GM21737 (cell line): Measurements from ENCODE around the gene CENPU.

Experiments
- ATAC-seq: cut with Tn5 transposase; IDR thresholded peaks from one replicate; pipeline ENCODE4 v1.9.1; 2021; ENCODE audit warnings: mild to moderate bottlenecking, moderate library complexity; ENCODE audit not compliant: unreplicated experiment

CENPU gene

DNA sequence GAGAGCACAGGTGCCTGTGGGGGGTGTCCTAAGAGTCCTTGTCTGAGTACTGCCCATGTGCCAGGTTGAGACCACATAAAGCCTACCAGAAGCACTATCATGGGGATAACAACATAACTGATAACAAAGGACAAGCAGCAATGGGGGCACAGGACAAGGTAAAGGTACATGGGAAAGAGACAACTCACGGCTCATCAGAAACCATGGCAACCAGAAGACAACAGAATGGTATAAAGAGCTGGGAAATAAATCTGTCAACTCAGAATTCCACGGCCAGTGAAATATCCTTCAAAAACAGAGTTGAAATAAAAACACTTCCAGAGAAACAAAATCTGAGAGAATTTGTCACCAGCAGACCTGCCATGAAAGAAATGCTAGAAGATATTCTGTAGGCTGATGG is 20.0 kb downstream of the CENPU start:
- ATAC-seq: no peak

DNA sequence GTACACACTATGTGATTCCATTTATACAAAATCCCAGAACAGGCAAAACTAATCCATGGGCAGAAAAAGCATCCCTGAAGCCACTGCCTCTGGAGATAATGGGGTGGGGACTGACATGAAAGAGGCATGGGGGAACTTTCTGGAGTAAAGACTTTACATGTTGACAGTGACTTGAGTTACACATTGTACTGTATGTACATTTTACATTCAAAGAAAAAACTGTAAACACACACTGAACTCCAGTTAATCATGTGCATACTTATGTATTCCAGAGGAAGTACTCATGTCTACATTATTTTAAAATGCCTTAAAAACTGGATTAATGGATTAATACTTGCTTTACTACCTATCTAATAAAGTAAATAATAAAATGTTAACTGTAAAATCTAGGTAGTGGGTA is 21.6 kb downstream of the CENPU start:
- no peak for ATAC-seq

DNA sequence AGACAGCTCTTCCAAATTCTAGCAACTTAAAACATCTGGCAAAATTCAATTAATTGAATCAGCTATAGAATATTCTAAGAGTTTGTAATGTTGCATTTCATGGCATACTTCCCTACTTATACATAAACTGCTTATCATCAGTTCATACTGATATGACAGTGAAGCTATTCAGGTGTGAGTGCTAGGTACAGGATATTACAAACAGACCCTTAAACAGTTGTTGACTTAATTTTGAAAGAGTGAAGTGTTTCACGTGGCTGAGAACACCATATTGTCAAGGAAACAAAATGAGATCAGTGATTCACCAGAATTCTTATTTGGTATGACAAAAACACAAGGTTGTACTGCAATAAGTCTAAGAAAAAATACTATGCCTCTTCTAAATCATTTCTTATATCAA is 27.4 kb downstream of the CENPU start:
- ATAC-seq: no peak

DNA sequence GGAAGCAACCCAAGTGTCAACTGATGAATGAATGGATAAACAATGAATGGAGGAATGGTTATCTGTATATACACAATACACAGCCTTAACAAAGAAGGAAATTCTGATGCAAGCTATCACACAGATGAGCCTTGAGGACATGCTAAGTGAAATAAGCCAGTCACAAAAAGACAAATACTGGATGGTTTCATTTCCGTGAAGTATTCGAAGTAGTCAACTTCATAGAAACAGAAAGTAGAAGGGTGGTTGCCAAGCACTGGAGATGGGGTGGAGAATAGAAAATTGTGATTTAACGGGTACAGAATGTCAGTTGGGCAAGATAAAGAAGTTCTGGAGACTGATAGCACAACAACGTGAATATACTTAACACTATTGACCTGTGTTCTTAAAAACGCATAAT is 28.2 kb downstream of the CENPU start:
- ATAC-seq: no peak

DNA sequence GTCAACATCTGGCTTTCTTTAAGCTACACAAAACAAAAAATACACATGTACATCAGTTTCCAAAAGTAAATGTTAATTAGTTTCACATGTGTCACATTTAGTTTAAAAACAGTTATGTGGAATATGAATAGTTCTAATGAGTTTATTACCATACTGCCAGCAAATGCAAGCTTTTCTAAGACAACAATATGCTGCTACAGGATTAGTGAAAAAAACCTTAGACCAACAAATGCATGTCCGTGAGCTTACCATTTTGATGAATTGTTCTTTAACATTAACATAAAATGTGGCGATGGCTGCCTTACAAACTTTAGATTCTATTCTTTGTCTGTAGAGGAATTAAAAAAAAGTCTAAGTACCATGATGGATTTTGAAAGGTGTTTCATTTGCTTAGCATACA is 31.8 kb downstream of the CENPU start:
- ATAC-seq: no peak

DNA sequence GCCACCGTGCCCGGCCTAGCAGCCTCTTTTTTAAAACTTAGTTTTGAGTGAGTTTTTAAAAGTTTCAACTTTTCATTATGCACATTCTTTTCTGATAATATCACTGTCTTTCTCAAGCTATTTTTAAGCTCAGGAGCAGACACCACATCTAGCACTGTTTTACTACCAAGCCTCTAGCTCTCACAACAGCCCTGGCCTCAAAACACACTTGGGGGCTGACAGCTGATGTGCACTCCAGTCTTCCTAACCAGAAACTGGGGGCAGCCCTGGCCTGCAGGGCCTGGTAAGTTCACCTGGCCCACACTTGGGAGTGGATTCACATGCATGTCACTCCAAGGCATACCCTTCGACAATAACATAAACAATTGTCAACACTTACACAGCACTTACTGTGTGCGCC is 34.0 kb downstream of the CENPU start:
- ATAC-seq: no peak

DNA sequence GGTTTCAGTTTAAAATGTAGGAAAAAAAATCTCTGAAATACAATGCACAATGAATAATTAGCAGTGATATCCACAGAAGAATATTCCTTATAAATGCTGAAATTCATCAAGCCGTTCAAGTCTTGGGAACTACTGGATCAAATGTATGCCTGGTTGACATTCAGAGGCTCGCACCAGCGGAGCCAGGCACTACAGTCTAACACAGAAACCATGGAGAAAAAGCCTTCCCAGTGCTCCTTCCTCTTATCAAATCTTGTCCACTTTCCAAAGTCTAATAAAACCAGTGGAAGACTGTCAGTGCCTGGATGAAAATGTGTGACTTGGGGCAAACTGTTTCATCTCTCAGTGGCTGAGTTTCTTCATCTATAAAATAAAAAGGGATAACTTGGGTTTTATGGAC is 35.9 kb downstream of the CENPU start:
- ATAC-seq: no peak

DNA sequence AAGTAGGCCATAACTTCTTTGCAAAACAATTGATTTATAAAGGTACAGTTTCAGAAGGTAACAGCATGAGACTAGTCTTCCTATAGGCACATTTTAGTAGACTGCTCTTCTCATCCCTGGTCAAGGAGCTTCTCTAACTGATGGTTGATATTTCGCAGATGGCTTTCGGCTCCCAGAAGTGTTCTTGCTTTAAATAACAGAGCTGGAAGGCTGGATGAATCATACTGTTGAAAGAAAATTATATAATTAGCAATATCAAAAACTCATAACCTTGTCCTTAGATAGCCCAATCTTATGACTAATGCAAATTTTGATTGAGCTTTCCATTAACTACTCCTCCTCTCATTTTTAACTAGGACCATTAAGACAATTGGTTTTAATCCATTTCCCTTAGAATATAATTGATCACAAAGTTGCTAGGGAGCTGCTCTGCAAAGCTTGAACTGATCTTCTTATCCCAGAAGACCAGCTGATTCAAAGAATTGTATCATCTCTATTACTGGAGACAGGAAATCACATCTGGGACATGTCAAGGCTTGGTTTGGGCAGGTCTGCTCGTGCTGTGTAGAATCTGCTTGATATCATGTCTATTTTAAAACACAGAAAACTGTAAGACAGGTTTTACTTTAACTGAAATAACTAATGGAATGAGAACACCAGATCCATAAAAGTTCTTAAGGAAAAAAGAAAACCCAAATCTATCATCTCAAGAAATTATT is 38.6 kb downstream of the CENPU start:
- ATAC-seq: no peak

DNA sequence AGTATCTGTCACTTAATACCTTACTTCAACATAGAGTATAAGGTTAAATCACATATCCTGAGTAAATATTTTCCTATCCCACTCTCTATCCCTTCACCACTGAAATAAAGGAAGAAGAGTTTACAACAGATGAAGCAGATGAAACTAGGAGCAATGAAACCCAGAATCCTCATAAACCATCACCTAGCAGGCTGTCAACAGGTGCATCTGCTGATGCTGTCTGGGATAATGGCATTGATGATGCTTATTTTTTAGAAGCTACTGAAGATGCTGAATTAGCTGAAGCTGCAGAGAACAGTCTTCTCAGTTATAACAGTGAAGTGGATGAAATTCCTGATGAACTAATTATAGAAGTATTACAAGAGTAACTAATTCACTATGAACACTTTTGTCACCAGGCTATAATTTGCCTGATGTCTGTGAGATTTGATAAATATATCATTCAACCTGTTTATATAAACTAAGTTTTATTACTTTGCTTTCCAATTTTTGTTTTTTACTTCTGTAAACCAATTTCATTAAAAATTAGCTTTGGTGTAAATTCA is 39.4 kb downstream of the CENPU start:
- no peak for ATAC-seq

DNA sequence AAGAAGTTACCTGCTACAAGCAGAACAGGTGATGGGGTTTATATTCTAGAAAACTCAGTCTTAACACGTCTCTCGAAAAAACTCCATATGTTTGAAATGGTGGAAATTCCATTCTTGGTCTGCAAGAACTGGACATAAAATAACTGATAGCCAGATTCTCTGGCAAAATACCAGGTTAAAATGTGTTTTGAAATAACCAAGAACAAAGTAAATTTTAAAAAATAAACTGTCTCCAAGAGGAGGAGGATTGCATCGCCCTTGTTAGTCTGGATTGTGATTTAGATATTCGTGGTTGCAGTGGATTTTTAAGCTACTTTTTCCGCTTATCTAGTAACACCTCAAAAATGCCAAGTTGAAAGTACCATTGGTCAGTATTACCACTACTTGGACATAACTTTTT is 40.8 kb downstream of the CENPU start:
- ATAC-seq: no peak

DNA sequence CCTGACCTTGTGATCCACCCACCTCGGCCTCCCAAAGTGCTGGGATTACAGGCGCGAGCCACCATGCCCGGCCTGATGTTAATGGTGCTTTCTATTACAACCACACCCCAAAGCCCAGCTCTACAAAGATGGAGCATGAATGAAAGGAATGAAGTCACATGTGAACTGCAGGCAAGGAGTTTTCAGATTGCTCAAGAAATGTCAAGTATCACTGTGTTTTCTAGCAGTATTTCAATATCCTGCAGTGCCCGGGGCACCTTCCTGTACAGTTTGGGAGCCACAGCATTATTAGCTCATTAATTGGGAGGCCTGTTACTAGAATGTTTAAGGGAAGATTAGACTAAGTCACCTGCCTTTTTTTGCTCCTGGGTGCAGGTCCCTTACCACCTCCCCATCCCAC is 44.2 kb downstream of the CENPU start:
- no peak for ATAC-seq

DNA sequence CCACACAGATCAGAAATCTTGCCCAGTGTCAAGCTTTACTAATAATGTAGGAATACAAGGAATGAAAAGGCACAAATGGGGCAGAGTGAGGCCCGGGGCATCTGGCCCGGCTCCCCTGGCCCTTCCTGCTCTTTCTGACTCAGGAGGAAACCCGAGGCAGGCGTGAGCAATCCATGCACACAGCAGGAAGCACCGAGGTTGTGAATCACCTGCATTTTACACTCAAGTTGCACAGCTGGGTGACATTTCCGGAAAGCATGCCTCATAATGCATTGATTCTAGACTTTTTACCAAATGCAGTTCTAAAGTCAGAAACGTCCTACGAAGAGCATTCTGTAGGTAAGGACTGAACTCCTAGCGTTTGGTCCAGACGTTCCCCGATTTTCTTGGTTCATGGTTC is 45.4 kb downstream of the CENPU start:
- no peak for ATAC-seq

DNA sequence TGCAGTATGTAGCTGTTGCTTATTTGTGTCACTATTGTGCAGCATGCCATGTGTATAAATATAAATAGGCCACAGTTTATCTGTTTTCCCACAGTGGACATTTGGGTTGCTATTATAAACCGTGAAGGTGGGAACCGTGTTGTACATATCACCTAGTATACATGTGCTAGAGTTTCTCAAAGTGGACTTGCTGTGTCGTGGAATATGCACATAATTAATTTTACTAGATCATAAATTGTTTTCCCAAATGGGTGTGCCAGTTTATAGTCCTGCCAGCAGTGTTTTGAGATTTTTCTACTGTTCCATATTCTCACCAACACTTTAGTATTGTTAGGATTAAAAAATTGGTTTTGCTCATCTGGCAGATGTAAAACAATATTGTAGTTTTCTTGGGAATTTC is 45.9 kb downstream of the CENPU start:
- ATAC-seq: no peak

DNA sequence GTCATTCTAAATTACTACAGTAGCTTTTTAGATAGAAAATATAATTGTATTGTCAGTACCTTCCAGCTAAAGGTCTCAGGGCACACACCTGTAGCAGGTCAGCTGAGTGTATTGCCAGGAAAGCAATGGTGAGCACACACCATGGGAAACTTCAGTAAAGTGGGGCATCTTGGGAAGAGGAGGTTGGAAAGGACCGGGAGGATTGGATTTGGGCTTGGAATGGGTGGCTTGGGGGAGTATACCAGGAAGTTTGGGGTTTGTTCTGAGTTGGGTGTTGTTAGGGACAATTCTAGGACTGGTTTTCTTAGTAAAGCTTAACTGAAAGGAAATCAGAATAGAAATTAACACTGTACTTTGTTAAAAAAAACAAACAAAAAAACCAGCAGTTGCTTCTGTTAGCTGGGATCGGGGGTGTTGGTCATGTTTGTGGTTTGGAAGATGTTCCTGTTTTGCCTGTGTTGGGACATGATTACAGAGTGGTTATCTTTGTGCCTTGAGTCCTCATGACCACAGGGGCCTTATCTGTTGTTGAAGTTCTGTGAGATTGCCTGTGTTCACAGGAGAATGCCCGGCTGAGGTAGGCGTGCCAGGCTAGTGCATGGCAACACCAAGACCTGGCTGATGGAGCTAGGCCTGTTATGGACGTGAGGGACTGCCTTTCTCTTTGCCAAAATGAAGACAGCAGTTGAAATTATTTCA is 49.3 kb downstream of the CENPU start:
- no peak for ATAC-seq

DNA sequence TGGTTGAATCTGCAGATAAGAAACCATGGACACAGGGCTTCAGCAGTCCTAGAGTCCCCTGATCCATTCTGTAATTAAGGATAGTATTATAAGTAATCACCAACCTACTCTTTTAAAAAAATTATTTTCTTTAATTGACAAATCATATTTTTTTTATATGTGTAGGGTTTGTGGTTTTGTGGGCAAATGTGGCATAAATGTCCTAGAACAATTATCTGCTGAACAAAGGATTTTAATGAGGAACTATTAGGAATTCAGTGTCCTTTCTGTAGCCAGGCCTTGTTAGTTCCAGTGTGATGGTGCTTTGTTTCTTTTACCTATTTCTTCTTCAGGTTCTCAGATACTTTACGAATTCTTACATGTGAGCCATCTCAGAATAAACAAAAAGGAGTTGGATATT is 52.0 kb downstream of the CENPU start:
- no peak for ATAC-seq

DNA sequence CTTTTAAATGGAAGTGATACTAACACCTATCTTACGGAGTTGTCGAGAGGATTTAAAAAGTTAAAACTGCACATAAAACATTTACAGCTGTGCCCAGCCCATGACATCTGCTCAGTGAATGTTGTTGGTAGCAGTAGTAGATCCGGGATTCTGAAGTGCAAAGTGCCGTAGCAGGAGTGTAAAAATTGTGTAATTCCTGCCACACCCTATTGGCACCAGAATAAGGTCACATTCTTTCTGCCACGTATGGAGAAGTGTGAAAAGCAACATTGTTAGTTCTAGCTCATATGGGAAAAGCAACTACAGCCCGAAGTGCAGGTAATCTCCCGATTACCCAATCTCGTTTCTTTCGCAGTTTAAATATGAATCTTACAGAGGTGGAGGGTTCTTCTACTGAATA is 53.2 kb downstream of the CENPU start:
- no peak for ATAC-seq

DNA sequence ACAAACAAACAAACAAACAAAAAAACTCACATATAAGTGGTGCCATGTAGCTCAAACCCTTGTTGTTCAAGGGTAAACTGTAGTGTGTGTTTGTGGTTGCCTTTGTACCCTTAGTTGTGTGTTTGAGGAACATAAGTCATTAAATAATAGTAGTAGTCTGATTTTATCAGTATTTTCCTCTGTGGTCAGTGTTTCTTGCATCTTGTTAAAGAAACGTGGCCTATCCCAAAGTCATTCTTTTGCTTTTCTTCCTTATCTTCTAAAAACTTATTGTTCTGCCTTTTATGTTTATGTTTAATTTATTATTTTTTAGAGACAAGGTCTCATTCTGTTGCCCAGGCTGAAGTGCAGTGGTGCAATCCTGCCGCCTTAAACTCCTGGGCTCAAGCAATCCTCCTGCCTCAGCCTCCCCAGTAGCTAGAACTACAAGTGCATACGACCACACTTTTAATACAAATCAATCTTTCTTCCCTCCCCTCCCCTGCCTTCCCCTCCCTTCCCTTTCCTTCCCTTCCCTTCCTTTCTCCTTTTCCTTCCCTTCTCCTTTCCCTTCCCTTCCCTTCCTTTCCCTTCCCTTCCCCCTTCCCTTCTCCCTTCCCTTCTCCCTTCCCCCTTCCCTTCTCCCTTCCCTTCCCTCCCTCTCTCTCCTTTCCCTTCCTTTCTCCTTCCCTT is 57.9 kb downstream of the CENPU start:
- ATAC-seq: no peak

DNA sequence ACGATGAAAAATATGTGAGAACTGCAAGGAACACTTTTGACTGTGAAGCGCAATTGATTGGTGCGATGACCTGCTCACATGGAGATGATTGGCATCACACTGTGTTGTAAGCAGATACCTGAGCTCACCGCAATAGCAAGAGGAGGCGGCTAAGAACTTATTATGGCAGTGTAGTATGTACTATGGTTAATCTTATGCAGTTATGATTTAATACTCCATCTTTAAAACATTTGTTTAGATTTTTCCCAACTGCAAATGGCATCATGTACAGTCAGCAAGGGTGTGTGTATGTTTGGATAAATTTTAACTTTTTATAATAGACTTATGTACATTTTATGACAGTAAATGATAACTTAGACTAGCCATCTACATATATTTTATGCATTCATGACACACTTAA is 58.9 kb downstream of the CENPU start:
- ATAC-seq: no peak

DNA sequence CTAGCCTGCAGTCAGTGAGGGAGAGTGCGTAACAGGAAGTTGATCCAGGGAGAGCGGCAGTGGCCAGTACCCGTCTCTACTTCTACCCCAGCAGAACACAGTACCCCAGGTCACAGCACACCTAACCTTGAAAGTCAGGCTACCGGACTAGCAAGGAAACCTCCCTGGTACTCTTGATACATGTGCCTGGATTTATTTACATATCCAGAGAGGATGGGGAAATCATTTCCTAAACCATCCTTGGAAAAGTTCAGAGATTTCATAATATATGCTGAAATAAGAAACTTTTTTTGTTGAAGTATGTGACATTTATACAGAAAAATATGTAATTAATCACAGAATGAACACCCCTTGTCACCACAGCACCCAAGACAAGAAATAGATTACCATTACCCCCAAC is 59.9 kb downstream of the CENPU start:
- ATAC-seq: no peak

DNA sequence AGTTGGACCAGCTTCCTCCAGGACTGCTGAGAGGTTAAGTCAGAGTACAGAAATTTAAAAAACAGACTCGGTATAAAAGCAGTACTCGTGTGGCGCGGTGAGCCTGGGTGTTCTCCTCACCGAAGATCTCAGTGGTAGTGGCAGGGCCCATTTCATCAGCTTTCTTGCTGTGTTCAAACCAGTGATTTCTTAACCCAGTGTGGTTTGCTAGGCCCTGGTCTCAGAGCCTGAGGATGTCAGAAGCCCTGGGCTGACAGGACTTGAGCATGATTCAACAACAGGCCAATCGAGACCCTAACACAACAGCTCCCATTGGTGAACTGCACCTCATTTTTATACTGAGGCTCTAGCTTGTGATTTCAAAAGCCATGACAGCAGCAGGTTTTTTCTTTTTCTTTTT is 61.2 kb downstream of the CENPU start:
- ATAC-seq: no peak

DNA sequence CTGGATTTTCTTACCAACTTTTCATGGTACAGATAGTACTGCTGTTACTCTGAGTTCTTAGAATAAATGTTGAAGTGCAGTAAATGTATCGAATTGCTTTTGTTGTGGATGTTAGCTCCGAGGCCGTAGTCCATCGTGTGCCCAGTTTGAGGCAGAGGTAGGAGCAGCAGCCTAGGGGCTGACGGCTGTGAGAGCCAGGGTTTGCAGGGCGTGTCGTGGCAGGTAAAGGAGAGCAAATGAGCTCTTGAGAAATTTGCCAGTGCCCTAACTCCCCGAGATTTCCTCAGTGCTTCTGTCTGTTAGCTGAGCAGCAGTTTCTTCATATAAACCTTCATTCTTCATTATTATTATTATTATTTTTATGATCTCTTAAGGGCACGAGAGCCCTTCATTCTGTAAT is 62.8 kb downstream of the CENPU start:
- no peak for ATAC-seq

DNA sequence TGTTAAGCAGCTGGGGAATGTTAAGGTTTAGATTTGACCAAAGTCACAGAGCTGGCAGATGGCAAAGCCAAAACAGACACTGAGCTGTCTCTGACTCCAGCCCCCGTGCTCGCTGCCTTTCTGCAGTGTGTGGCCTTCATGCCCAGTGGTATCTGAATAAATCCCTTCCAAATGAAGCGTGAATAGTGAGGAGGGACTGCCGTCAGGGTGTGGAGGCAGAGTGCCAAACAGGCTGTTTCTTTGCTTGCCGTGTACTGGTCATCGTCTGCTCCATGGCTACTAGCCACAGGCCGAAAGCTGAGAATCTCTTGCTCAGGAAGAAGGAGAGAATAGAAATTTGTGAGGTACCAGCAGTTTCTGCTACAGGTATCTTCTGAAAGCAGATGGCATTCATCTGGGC is 64.6 kb downstream of the CENPU start:
- ATAC-seq: no peak
